Neural crest cell (in vitro differentiated cells): ENCODE results near the gene ASTL. TPM values are rescaled to one million over a fixed set of nuclear protein-coding genes. Genes with fewer than 3 reads are reported as not detected.
"Not testable (repeated sequence)": the region's sequence is repeated elsewhere in the genome, so short reads cannot be mapped to it uniquely, and the experiment has no call there.

Source experiments
- DNase-seq: peaks from one replicate; pipeline ENCODE4 v3.0.0; 2021; ENCODE audit warnings: low read depth, mixed read lengths, low spot score
- H3K27ac Mint-ChIP-seq: one replicate; pipeline ENCODE4 v1.8.0; 2021; ENCODE audit warnings: mild to moderate bottlenecking, mixed read lengths; ENCODE audit not compliant: unreplicated experiment
- H3K27me3 Mint-ChIP-seq: 2 replicates; pipeline ENCODE4 v1.8.0; 2021; ENCODE audit warnings: low read depth, mild to moderate bottlenecking, mixed read lengths
- H3K36me3 Mint-ChIP-seq: 2 replicates; pipeline ENCODE4 v1.8.0; 2021; ENCODE audit warnings: low read depth, mild to moderate bottlenecking, mixed read lengths
- H3K4me1 Mint-ChIP-seq: 2 replicates; pipeline ENCODE4 v1.8.0; 2021; ENCODE audit warnings: mixed read lengths
- H3K4me3 Mint-ChIP-seq: one replicate; pipeline ENCODE4 v1.8.0; 2021; ENCODE audit warnings: mild to moderate bottlenecking, mixed read lengths
- H3K9me3 Mint-ChIP-seq: 2 replicates; pipeline ENCODE4 v1.8.0; 2021; ENCODE audit warnings: mixed read lengths
- total RNA-seq: library from RNA; stranded (reverse); gene quantifications from 2 replicates; pipeline ENCODE4 v1.2.1, GENCODE V29; 2021
- TF ChIP-seq, protein P1 (sequence below): fragments of 200-600 bp; sonication (generic); conservative IDR thresholded peaks from 2 replicates; pipeline ENCODE4 v1.5.0; 2021; ENCODE audit warnings: antibody characterized with exemption, mild to moderate bottlenecking

The ASTL gene
- total RNA-seq, 1 donor from 2014 or later: not detected

DNA sequence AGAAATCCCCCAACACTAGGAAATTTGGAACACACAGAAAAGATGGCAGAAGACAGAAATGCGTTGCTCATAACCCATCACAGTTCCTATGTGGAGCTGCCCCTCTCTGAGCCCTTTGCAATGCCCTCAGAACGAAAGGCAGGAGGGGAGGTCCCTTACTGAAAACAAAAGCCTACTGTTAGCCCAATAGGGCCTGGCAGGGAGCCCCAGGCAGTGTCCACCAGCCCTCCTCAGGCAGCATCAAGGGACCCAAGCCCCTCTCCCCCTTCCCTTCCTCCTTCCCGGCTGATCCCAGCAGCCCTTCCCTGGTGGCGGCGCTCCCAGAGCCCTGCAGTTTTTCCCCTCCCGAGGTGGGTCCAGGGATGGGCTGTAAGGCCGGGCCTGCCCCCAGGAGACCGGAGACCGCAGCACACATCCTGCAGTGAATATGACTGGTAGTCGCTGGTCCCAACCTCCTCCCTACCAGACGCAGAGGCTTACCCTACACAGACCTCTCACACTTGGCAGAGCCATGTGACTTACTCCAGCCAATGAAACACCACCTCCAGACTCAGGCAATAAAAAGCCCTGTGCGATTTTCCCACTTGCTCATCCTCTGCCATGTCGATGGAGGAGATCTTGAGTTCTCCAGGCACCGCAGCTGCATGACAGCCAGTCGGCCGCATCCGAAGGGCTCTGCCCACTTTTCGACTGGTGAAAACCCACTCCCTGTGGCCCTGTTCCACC is 26.3 kb upstream of the ASTL start:
- TF ChIP-seq, protein P1, sequence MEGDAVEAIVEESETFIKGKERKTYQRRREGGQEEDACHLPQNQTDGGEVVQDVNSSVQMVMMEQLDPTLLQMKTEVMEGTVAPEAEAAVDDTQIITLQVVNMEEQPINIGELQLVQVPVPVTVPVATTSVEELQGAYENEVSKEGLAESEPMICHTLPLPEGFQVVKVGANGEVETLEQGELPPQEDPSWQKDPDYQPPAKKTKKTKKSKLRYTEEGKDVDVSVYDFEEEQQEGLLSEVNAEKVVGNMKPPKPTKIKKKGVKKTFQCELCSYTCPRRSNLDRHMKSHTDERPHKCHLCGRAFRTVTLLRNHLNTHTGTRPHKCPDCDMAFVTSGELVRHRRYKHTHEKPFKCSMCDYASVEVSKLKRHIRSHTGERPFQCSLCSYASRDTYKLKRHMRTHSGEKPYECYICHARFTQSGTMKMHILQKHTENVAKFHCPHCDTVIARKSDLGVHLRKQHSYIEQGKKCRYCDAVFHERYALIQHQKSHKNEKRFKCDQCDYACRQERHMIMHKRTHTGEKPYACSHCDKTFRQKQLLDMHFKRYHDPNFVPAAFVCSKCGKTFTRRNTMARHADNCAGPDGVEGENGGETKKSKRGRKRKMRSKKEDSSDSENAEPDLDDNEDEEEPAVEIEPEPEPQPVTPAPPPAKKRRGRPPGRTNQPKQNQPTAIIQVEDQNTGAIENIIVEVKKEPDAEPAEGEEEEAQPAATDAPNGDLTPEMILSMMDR: no peak
- Mint-ChIP-seq H3K4me3 (no peak overlapping the region), H3K27me3 (no peaks in the 10 kb centered on the region), H3K4me1 (peaks cover 10% of the 10 kb centered on the region), H3K27ac (peak overlapping the region; percentile 43), H3K36me3 (no peaks in the 10 kb centered on the region), H3K9me3 (peaks cover 6% of the 10 kb centered on the region)
- DNase-seq: no peak

DNA sequence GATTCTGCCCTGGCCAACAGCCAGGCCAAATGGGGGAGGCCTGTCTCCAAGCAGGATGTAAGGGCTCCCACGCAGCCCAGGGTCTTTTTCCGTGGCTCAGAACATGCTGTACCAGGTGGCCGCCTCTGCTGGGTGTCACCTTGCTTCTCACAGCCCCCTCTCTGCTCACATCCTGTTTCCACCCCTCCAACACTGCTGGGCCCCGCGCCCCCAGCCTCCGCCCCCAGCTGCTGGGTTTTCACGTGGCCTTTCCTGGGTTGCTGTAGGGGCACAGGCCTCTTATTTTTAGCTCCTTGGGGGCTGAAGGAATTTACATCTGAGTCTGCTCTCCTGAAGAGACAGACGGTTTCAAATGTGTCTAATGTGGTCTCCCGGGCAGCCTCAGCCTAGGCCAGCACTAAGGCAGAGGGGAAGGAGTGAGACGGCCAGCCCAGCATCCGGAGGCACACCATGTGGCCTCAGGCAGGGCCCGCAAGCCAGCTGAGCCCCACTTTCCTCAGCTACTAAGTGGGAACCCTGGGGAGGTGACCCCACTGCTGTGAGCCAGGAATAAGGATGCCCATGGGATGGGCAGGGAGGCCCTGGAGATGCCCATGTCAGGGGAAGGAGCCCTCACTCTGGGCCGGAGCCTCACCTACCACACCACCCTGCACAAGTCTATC is 25.6 kb upstream of the ASTL start:
- DNase-seq: no peak
- Mint-ChIP-seq H3K27me3 (no peaks in the 10 kb centered on the region), H3K9me3 (peaks cover 6% of the 10 kb centered on the region), H3K4me1 (peaks cover 10% of the 10 kb centered on the region), H3K27ac (no peak overlapping the region), H3K36me3 (no peaks in the 10 kb centered on the region), H3K4me3 (no peak overlapping the region)
- TF ChIP-seq, protein P1: no peak

GRCh38 chr2:96163415-96163767 is 25.1 kb upstream of the ASTL start:
- TF ChIP-seq, protein P1: no peak
- H3K27me3 Mint-ChIP-seq: no peaks in the 10 kb centered on the region
- no peak overlapping the region for H3K27ac Mint-ChIP-seq
- no peak for DNase-seq
- peaks cover 10% of the 10 kb centered on the region for H3K4me1 Mint-ChIP-seq
- H3K4me3 Mint-ChIP-seq: no peak overlapping the region
- peaks cover 6% of the 10 kb centered on the region for H3K9me3 Mint-ChIP-seq
- no peaks in the 10 kb centered on the region for H3K36me3 Mint-ChIP-seq

DNA sequence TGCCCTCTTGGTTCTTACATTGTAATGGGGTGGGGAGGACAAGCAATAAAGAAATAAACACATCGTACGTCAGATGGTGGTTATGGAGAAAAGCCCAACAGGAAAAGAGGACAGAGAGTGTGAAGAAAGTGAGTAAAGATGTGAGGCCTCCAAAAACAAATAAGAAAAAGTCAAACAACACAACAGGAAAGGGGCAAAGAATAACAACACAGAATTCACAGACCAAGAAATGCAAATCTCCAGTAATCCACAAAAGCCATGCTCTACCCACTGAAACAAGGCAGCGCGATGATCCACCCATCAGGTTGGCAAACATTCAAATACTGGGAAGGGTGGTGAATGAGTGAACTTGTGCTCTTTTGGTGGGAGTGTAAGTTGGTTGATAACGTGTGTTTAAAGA is 23.6 kb upstream of the ASTL start:
- Mint-ChIP-seq H3K9me3 (peaks cover 6% of the 10 kb centered on the region), H3K4me1 (peaks cover 10% of the 10 kb centered on the region), H3K4me3 (no peak overlapping the region), H3K36me3 (no peaks in the 10 kb centered on the region), H3K27me3 (no peaks in the 10 kb centered on the region), H3K27ac (no peak overlapping the region)
- TF ChIP-seq, protein P1: no peak
- no peak for DNase-seq

DNA sequence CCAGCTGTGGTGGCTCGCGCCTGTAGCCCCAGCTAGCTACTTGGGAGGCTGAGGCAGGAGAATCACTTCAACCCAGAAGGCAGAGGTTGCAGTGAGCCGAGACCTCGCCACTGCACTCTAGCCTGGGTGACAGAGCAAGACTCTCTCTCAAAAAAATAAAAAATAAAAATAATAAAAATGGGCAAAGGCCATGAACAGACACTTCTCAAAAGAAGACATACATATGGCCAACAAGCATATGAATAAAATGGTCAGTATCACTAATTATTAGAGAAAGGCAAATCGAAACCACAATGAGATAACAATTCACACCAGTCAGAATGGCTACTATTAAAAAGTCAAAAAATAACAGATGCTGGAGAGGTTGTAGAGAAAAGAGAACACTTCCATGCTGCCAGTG is 22.1 kb upstream of the ASTL start:
- not testable (repeated sequence) for H3K27me3 Mint-ChIP-seq, H3K27ac Mint-ChIP-seq, H3K36me3 Mint-ChIP-seq, H3K9me3 Mint-ChIP-seq, H3K4me3 Mint-ChIP-seq, DNase-seq
- peaks cover 10% of the 10 kb centered on the region for H3K4me1 Mint-ChIP-seq
